ENCODE measurements around the gene SLC8A3. TPM values are rescaled to one million over a fixed set of nuclear protein-coding genes. Genes with fewer than 3 reads are reported as not detected.

The SLC8A3 gene
- total RNA-seq, 4 donors from 2014 or later = 0.21 to 0.76 TPM; not detected in 2

DNA sequence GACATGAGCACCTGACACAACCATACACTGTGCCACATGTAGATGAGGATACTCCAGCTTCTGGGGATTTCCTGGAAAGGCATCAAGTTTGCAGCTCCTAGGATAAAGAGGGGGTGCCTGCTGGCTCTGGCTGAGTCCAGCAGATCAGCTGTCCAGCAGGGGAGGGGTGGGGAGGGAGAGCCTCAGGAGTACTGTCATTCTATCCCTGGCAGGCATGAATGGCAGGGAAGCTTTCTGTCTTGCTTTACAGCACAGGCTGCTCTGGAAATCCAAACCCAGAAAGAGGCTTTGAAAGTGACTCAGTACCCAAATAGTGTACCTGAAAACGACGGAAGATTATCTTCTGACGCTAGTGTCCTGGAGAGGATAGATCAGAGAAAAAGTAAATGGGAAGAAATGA lies 32.2 kb downstream of the SLC8A3 start:
- H3K27ac ChIP-seq = no peak overlapping the region
- WGBS = 89% methylated on average over 3 of the region's 3 CpGs
- DNase-seq (ENCODE audit: low spot score in 2 of 2) = no peak
- peaks cover 5% of the 10 kb centered on the region for H3K27me3 ChIP-seq
- TF ChIP-seq, protein P1, sequence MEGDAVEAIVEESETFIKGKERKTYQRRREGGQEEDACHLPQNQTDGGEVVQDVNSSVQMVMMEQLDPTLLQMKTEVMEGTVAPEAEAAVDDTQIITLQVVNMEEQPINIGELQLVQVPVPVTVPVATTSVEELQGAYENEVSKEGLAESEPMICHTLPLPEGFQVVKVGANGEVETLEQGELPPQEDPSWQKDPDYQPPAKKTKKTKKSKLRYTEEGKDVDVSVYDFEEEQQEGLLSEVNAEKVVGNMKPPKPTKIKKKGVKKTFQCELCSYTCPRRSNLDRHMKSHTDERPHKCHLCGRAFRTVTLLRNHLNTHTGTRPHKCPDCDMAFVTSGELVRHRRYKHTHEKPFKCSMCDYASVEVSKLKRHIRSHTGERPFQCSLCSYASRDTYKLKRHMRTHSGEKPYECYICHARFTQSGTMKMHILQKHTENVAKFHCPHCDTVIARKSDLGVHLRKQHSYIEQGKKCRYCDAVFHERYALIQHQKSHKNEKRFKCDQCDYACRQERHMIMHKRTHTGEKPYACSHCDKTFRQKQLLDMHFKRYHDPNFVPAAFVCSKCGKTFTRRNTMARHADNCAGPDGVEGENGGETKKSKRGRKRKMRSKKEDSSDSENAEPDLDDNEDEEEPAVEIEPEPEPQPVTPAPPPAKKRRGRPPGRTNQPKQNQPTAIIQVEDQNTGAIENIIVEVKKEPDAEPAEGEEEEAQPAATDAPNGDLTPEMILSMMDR (IDR thresholded peaks at IDR 0.05) = no peak
- TF ChIP-seq POLR2A (IDR thresholded peaks at IDR 0.05) (no peak), POLR2AphosphoS5 (IDR thresholded peaks at IDR 0.05) (no peak), EP300 (IDR thresholded peaks at IDR 0.05) (no peak)
- no peaks in the 10 kb centered on the region for H3K36me3 ChIP-seq
- H3K4me3 ChIP-seq = no peak overlapping the region
- no peaks in the 10 kb centered on the region for H3K9me3 ChIP-seq
- no peaks in the 10 kb centered on the region for H3K4me1 ChIP-seq

DNA sequence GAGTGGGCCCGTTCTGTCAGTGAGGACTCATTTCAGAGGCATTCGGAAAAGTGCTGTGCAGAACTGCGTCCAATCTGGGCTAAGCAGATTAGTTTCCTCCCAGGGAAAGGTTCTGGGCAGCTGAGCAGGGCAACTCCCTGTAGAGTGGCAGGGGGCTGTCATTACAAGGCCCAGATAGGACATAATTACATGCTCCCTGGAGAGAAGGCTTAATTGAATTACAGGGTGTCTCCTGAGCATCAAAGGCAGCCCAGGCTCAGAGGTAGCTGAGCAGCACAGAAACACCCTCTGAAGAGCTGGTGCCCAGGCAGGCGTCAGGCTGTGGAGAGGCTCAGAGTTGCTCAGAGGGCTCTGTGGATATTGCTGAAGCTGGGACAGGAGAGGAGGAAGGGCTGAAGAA lies 36.0 kb downstream of the SLC8A3 start:
- peaks cover 5% of the 10 kb centered on the region for H3K27me3 ChIP-seq
- no peak overlapping the region for H3K4me3 ChIP-seq
- WGBS = 68% methylated on average over 4 of the region's 4 CpGs
- DNase-seq (ENCODE audit: low spot score in 2 of 2) = no peak
- TF ChIP-seq POLR2A (IDR thresholded peaks at IDR 0.05) (no peak), POLR2AphosphoS5 (IDR thresholded peaks at IDR 0.05) (no peak), EP300 (IDR thresholded peaks at IDR 0.05) (no peak)
- TF ChIP-seq, protein P1 (IDR thresholded peaks at IDR 0.05) = no peak
- no peaks in the 10 kb centered on the region for H3K4me1 ChIP-seq
- no peaks in the 10 kb centered on the region for H3K36me3 ChIP-seq
- no peak overlapping the region for H3K27ac ChIP-seq
- H3K9me3 ChIP-seq = no peaks in the 10 kb centered on the region

DNA sequence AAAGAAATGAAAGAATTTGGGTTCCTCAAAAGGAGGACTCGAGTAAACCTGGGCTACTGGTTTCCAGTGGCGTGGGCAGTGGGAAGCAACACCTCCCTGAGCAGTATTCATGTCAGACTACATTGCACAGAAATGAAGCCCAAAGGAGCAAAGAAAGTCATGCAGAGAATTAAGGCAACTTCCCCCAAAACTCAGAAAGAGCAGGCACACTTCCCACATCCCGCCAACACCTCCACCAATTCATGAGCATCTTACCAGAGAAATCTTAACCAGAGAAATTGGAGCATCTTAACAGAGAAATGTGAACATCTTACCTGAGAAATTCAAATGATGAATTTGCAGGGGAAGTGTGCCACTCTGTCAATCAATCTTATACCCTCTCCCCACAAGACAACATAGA lies 36.7 kb downstream of the SLC8A3 start:
- Histone ChIP-seq H3K27ac (no peak overlapping the region), H3K9me3 (no peaks in the 10 kb centered on the region), H3K4me3 (no peak overlapping the region), H3K27me3 (peaks cover 5% of the 10 kb centered on the region), H3K4me1 (no peaks in the 10 kb centered on the region), H3K36me3 (no peaks in the 10 kb centered on the region)
- TF ChIP-seq POLR2A (IDR thresholded peaks at IDR 0.05) = no peak
- TF ChIP-seq POLR2AphosphoS5 (IDR thresholded peaks at IDR 0.05) = no peak
- TF ChIP-seq, protein P1 (IDR thresholded peaks at IDR 0.05) = no peak
- no peak for TF ChIP-seq EP300 (IDR thresholded peaks at IDR 0.05)
- DNase-seq (ENCODE audit: low spot score in 2 of 2) = no peak
- 97% methylated on average over 3 of the region's 3 CpGs for WGBS

DNA sequence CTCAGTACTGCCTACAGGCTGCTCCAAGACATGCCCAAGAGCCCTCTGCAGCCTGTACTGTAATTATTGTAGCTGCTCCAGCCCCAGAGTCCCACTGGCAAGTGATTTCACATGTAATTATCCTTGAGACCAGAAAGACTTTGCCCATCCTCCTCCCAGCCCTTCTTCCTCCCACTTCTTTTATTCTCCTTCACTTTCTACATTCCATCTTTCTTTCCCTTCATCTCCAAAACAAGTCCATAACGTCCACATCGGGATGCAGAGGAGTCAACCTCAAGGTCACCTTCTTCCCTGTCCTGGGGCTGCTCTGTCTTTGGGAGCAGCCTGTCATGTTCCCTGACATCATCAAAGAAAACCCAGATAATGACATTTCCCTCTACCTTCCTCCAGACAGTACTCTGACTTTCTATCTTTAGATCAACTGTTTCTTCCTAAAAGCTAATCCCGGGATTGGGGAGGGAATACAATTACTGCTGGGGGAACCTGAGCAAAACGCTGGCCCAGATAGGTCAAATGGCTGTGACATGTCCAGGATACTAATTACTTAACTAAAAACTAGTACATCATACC lies 39.1 kb downstream of the SLC8A3 start:
- TF ChIP-seq POLR2A (IDR thresholded peaks at IDR 0.05) = no peak
- TF ChIP-seq EP300 (IDR thresholded peaks at IDR 0.05) = no peak
- TF ChIP-seq, protein P1 (IDR thresholded peaks at IDR 0.05) = no peak
- no peak for TF ChIP-seq POLR2AphosphoS5 (IDR thresholded peaks at IDR 0.05)
- Histone ChIP-seq H3K36me3 (no peaks in the 10 kb centered on the region), H3K9me3 (no peaks in the 10 kb centered on the region), H3K27me3 (peaks cover 5% of the 10 kb centered on the region), H3K4me1 (no peaks in the 10 kb centered on the region), H3K27ac (no peak overlapping the region), H3K4me3 (no peak overlapping the region)
- no peak for DNase-seq (ENCODE audit: low spot score in 2 of 2)
- WGBS = 56% methylated on average over 4 of the region's 4 CpGs

DNA sequence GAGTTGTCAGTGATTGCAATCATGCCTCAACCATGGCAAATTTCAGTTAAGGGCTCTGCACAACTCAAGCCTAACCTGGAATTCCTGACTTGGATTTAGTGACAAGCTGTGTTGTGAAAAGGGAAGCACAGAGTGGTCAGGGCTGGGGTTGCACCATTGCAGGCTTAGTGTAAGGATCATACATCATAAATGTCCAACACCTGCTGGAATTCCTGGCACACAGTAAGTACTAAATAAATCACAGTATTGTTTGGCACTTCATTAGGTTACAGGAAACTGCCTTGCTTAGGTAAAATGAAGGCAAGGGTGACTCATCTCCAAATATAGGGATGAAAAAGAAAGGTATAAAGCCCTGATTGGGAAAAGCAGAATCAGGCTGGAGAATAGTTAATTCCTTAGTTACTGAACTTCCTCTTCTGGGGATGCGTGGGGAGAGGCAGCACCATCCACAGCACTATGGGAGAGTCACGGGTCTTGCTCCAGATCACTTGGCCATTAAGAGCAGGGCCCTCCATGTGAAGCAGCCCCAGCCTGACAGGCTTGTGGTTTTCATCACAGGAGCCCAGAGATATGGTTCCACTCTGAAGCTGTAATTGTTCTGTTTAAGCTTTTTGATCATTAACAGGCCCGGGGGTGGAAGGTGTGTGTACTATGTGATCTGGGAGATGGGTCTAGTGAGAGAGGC lies 39.7 kb downstream of the SLC8A3 start:
- 41% methylated on average over 3 of the region's 3 CpGs for WGBS
- TF ChIP-seq, protein P1 (IDR thresholded peaks at IDR 0.05) = no peak
- TF ChIP-seq POLR2A (IDR thresholded peaks at IDR 0.05) = no peak
- TF ChIP-seq POLR2AphosphoS5 (IDR thresholded peaks at IDR 0.05) = no peak
- TF ChIP-seq EP300 (IDR thresholded peaks at IDR 0.05) = no peak
- H3K4me1 ChIP-seq = no peaks in the 10 kb centered on the region
- H3K27me3 ChIP-seq = peaks cover 5% of the 10 kb centered on the region
- H3K27ac ChIP-seq = no peak overlapping the region
- no peak overlapping the region for H3K4me3 ChIP-seq
- H3K9me3 ChIP-seq = no peaks in the 10 kb centered on the region
- no peaks in the 10 kb centered on the region for H3K36me3 ChIP-seq
- no peak for DNase-seq (ENCODE audit: low spot score in 2 of 2)
